ENCODE measurements around the gene MFN2.
"Not testable (repeated sequence)": the region's sequence is repeated elsewhere in the genome, so short reads cannot be mapped to it uniquely, and the experiment has no call there.

Gene MFN2

GRCh38 chr1:12028957-12029511 is 48.8 kb downstream of the MFN2 start:
- no peak for DNase-seq

GRCh38 chr1:12029720-12030339 is 49.6 kb downstream of the MFN2 start:
- no peak for DNase-seq

GRCh38 chr1:12031039-12031980 is 51.1 kb downstream of the MFN2 start:
- DNase-seq, result no peak

- DNase-seq, result no peak
Measured at GRCh38 chr1:12032161-12032621, 51.9 kb downstream of the MFN2 start.

- DNase-seq, result not testable (repeated sequence)
Measured at GRCh38 chr1:12033441-12033840, 53.2 kb downstream of the MFN2 start.

GRCh38 chr1:12034381-12034801 is 54.1 kb downstream of the MFN2 start:
- DNase-seq, result no peak

GRCh38 chr1:12035312-12035711 is 55.1 kb downstream of the MFN2 start:
- DNase-seq, result no peak

- no peak for DNase-seq
Measured at GRCh38 chr1:12037486-12038355, 57.5 kb downstream of the MFN2 start.

GRCh38 chr1:12038356-12039163 is 58.3 kb downstream of the MFN2 start:
- no peak for DNase-seq

GRCh38 chr1:12039164-12039525 is 58.9 kb downstream of the MFN2 start:
- no peak for DNase-seq

- DNase-seq, result not testable (repeated sequence)
Measured at GRCh38 chr1:12039824-12040456, 59.7 kb downstream of the MFN2 start.

- no peak for DNase-seq
Measured at GRCh38 chr1:12040457-12041051, 60.3 kb downstream of the MFN2 start.

GRCh38 chr1:12044187-12044877 is 64.1 kb downstream of the MFN2 start:
- DNase-seq, result not testable (repeated sequence)

GRCh38 chr1:12046749-12047119 is 66.5 kb downstream of the MFN2 start:
- DNase-seq, result no peak

GRCh38 chr1:12047120-12047876 is 67.1 kb downstream of the MFN2 start:
- no peak for DNase-seq

GRCh38 chr1:12048372-12048771 is 68.1 kb downstream of the MFN2 start:
- no peak for DNase-seq

- DNase-seq, result no peak
Measured at GRCh38 chr1:12049616-12050015, 69.4 kb downstream of the MFN2 start.

GRCh38 chr1:12051361-12051760 is 71.1 kb downstream of the MFN2 start:
- DNase-seq, result no peak

- no peak for DNase-seq
Measured at GRCh38 chr1:12052008-12052573, 71.8 kb downstream of the MFN2 start.

Measured in effector CD4-positive, alpha-beta T cell (primary cell).